SK-N-SH (cell line): ENCODE data around the gene TUBGCP3. TPM values are rescaled to one million over a fixed set of nuclear protein-coding genes. Genes with fewer than 3 reads are reported as not detected.

Source experiments
- CTCF ChIA-PET: fragments of 300-600, 350-600 bp; formaldehyde crosslinking; extraction: SDS; loops from one replicate; lab custom pipeline; 2021; lab: Yijun Ruan, JAX
- POLR2A ChIA-PET: fragments of 350-600 bp; sonication (Branson Sonifier 250); formaldehyde crosslinking; extraction: SDS; loops from one replicate; lab custom pipeline; 2020; ENCODE audit warnings: antibody characterized with exemption, inconsistent platforms; lab: Yijun Ruan, JAX
- DNase-seq: peaks from one replicate; pipeline ENCODE4 v3.0.0; 2012
- H2AFZ ChIP-seq: fragments of 200-600 bp; sonication (generic); 2 replicates; pipeline ENCODE4 v1.8.1; 2016; ENCODE audit warnings: antibody characterized with exemption, mild to moderate bottlenecking, low read depth
- H3F3A ChIP-seq: fragments of 200-600 bp; sonication (generic); replicated peaks from 2 replicates; pipeline ENCODE3; 2016; ENCODE audit warnings: antibody characterized with exemption, mild to moderate bottlenecking; ENCODE audit not compliant: insufficient read depth
- H3K27ac ChIP-seq, 2 experiments: fragments of 200-500 bp in 1 of 2; fragments of 200-600 bp in 1 of 2; sonication (Bioruptor generic) in 1 of 2; sonication (generic), shearing (Covaris generic) in 1 of 2; 2 replicates each; pipeline versions ENCODE4 v1.5.1 to v1.6.1; 2014 to 2016; ENCODE audit warnings: low read depth in 2 of 2, inconsistent platforms in 1 of 2, low read length in 1 of 2, mild to moderate bottlenecking in 1 of 2, mixed read lengths in 1 of 2
- H3K27me3 ChIP-seq: fragments of 200-600 bp; sonication (generic), shearing (Covaris generic); 2 replicates; pipeline ENCODE4 v1.6.1; 2016; ENCODE audit warnings: mixed run types; ENCODE audit not compliant: insufficient read depth
- H3K36me3 ChIP-seq, 2 experiments: fragments of 200-500 bp in 1 of 2; fragments of 200-600 bp in 1 of 2; sonication (Bioruptor generic) in 1 of 2; sonication (generic) in 1 of 2; replicated peaks in 1 of 2; 2 replicates each; pipeline versions ENCODE3 to v1.5.1; 2014 to 2016; ENCODE audit warnings: low read length in 1 of 2, mild to moderate bottlenecking in 1 of 2; ENCODE audit not compliant: insufficient read depth in 2 of 2, control insufficient read depth in 1 of 2
- H3K4me1 ChIP-seq, 2 experiments: fragments of 200-500 bp in 1 of 2; fragments of 200-600 bp in 1 of 2; sonication (Bioruptor generic) in 1 of 2; sonication (generic), shearing (Covaris generic) in 1 of 2; 2 replicates each; pipeline versions ENCODE4 v1.5.1 to v1.6.1; 2014 to 2016; ENCODE audit warnings: low read depth in 1 of 2, low read length in 1 of 2, mixed run types in 1 of 2; ENCODE audit not compliant: insufficient read depth in 2 of 2, control insufficient read depth in 1 of 2
- H3K4me2 ChIP-seq: fragments of 200-600 bp; sonication (generic), shearing (Covaris generic); 2 replicates; pipeline ENCODE4 v1.6.1; 2017; ENCODE audit warnings: mixed run types
- H3K4me3 ChIP-seq, 2 experiments: fragments of 200-500 bp in 1 of 2; fragments of 200-600 bp in 1 of 2; sonication (Bioruptor generic) in 1 of 2; sonication (generic), shearing (Covaris generic) in 1 of 2; 2 replicates each; pipeline versions ENCODE4 v1.5.1 to v1.8.1; 2014 to 2016; ENCODE audit warnings: low read depth in 2 of 2, inconsistent platforms in 1 of 2, low read length in 1 of 2, mild to moderate bottlenecking in 1 of 2, mixed read lengths in 1 of 2, moderate library complexity in 1 of 2
- H3K79me2 ChIP-seq: fragments of 200-600 bp; sonication (generic); 2 replicates; pipeline ENCODE4 v1.8.1; 2017; ENCODE audit warnings: mild to moderate bottlenecking; ENCODE audit not compliant: insufficient read depth
- H3K9ac ChIP-seq: fragments of 200-600 bp; sonication (generic); 2 replicates; pipeline ENCODE4 v1.6.1; 2017; ENCODE audit warnings: mixed run types
- H3K9me2 ChIP-seq: fragments of 200-600 bp; sonication (generic); 2 replicates; pipeline ENCODE4 v1.6.1; 2017; ENCODE audit warnings: mixed run types
- H3K9me3 ChIP-seq: fragments of 200-600 bp; sonication (generic); 2 replicates; pipeline ENCODE4 v1.6.1; 2017; ENCODE audit warnings: mixed run types, mild to moderate bottlenecking, moderate library complexity
- H4K20me1 ChIP-seq: fragments of 200-600 bp; sonication (generic); 2 replicates; pipeline ENCODE4 v1.6.1; 2017; ENCODE audit warnings: mild to moderate bottlenecking, mixed run types; ENCODE audit not compliant: insufficient read depth
- CHD2 ChIP-seq: fragments of 150-350 bp; IDR thresholded peaks from 2 replicates; pipeline ENCODE4 v1.6.1; 2018; ENCODE audit warnings: low read length; ENCODE audit not compliant: partially characterized antibody
- ELF1 ChIP-seq: IDR thresholded peaks from 2 replicates; pipeline ENCODE4 v1.4.0; 2012
- FOSL2 ChIP-seq: IDR thresholded peaks from 2 replicates; pipeline ENCODE4 v1.4.0; 2012; ENCODE audit warnings: low read depth, mild to moderate bottlenecking, moderate library complexity, borderline replicate concordance
- FOXJ3 ChIP-seq: sonication (generic); formaldehyde crosslinking; IDR thresholded peaks from 2 replicates; pipeline ENCODE4 v1.5.1; 2020; ENCODE audit warnings: mild to moderate bottlenecking, missing genetic modification reagents
- FOXM1 ChIP-seq: IDR thresholded peaks from 2 replicates; pipeline ENCODE4 v1.4.0; 2012; ENCODE audit warnings: low read depth, mild to moderate bottlenecking
- NFIC ChIP-seq: IDR thresholded peaks from 2 replicates; pipeline ENCODE4 v1.4.0; 2012; ENCODE audit warnings: borderline replicate concordance
- RAD21 ChIP-seq: IDR thresholded peaks from 2 replicates; pipeline ENCODE4 v1.6.1; 2012; ENCODE audit warnings: mild to moderate bottlenecking, low read length
- RFX5 ChIP-seq: IDR thresholded peaks from 2 replicates; pipeline ENCODE4 v1.6.1; 2012; ENCODE audit warnings: mild to moderate bottlenecking, improper control_type of control experiment, low read length
- SMC3 ChIP-seq: IDR thresholded peaks from 2 replicates; pipeline ENCODE4 v1.6.1; 2012; ENCODE audit warnings: low read depth, low read length, improper control_type of control experiment
- TAF1 ChIP-seq: IDR thresholded peaks from 2 replicates; pipeline ENCODE4 v1.6.1; 2012; ENCODE audit warnings: low read depth, mild to moderate bottlenecking, low read length, moderate library complexity, borderline replicate concordance
- TEAD4 ChIP-seq: IDR thresholded peaks from 2 replicates; pipeline ENCODE4 v1.4.0; 2012; ENCODE audit warnings: mild to moderate bottlenecking, borderline replicate concordance; ENCODE audit not compliant: insufficient read depth
- YY1 ChIP-seq: IDR thresholded peaks from 2 replicates; pipeline ENCODE4 v1.4.0; 2012; ENCODE audit warnings: low read depth, mild to moderate bottlenecking
- WGBS: methylation state at CpG from one replicate; pipeline ENCODE4 v1.1.6; 2017; ENCODE audit warnings: low lambda C conversion rate; 5-methylcytosine and 5-hydroxymethylcytosine counted together
- polyA plus RNA-seq, 3 experiments: library from polyadenylated mRNA; depleted of rRNA; stranded (reverse); fragments of >200 nt; gene quantifications; 2 replicates each; pipeline ENCODE4 v1.2.3, GENCODE V29; 2012
- TF ChIP-seq, protein P1 (sequence below): fragments of 150-350 bp; IDR thresholded peaks from 2 replicates; pipeline ENCODE4 v1.6.1; 2016; ENCODE audit warnings: mild to moderate bottlenecking, low read depth, low read length
- TF ChIP-seq, protein P2 (sequence below): IDR thresholded peaks from 2 replicates; pipeline ENCODE4 v1.4.0; 2012; ENCODE audit warnings: low read depth
- TF ChIP-seq, protein P3 (sequence below): IDR thresholded peaks from 2 replicates; pipeline ENCODE4; 2012

TUBGCP3 gene
- polyA plus RNA-seq, 1 of the 3 experiments (the other 2 are of a cell fraction) = 16.8 TPM

DNA sequence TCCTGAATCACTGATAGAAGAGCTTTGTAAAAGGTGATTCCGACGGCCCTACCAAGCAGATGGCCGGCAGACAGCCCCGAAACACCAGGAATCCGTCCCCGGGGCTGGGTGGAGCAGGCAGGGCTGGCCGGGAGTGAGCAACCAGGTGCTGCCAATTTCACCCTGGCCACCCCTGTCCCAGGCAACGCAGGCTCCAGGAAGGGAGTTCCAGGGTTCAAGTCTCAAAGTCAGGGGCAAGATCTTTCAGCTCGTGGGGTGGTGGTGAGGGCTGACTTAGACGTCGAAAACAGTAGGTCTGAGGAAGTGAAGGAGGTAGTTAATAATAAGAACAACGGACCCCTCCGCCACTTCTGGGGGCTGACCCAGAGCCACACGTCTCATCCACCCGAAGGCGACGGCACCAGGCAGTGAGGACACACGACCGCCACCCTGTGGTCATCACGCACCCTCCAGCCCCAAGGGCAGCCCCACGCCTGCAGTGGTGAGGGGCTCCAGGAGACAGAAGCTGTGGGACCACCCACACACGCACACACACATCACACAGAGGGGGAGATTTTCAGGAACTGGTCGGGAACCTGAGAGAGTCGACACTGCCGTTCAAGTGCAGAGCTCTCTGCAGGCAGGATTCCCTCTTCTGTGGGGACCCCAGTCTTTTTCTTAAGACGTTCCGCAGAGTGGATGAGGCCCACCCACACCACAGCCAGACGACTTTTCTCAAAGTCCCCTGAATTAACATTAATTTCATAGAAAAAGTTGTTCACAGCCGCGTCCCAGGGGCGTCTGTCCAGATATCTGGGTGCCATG lies 144.6 kb downstream of the TUBGCP3 start:
- Histone ChIP-seq H3K27me3 (peaks cover 60% of the 10 kb centered on the region), H3K9ac (no peak overlapping the region), H2AFZ (no peak overlapping the region), H3K27ac (no peak overlapping the region), H3F3A (no peaks in the 10 kb centered on the region), H3K4me3 (no peak overlapping the region), H3K4me2 (no peak overlapping the region), H4K20me1 (no peaks in the 10 kb centered on the region), H3K9me2 (no peaks in the 10 kb centered on the region), H3K36me3 (no peaks in the 10 kb centered on the region), H3K79me2 (no peaks in the 10 kb centered on the region), H3K4me1 (no peaks in the 10 kb centered on the region; a peak in 1 of 4 replicates), H3K9me3 (0 out of 2 replicates have a peak, but pooled peaks cover under 1% of the 10 kb centered on the region)
- WGBS = 6% methylated on average over 20 of the region's 31 CpGs
- peak; percentile 64 for DNase-seq
- TF ChIP-seq, protein P1, sequence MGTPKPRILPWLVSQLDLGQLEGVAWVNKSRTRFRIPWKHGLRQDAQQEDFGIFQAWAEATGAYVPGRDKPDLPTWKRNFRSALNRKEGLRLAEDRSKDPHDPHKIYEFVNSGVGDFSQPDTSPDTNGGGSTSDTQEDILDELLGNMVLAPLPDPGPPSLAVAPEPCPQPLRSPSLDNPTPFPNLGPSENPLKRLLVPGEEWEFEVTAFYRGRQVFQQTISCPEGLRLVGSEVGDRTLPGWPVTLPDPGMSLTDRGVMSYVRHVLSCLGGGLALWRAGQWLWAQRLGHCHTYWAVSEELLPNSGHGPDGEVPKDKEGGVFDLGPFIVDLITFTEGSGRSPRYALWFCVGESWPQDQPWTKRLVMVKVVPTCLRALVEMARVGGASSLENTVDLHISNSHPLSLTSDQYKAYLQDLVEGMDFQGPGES = no peak
- TF ChIP-seq TEAD4 (no peak), FOSL2 (no peak), FOXJ3 (CRISPR knock-in tag) (no peak), NFIC (no peak), SMC3 (no peak), CHD2 (no peak), TAF1 (no peak), YY1 (no peak), FOXM1 (no peak)
- TF ChIP-seq, protein P2, sequence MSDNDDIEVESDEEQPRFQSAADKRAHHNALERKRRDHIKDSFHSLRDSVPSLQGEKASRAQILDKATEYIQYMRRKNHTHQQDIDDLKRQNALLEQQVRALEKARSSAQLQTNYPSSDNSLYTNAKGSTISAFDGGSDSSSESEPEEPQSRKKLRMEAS = no peak
- TF ChIP-seq, protein P3, sequence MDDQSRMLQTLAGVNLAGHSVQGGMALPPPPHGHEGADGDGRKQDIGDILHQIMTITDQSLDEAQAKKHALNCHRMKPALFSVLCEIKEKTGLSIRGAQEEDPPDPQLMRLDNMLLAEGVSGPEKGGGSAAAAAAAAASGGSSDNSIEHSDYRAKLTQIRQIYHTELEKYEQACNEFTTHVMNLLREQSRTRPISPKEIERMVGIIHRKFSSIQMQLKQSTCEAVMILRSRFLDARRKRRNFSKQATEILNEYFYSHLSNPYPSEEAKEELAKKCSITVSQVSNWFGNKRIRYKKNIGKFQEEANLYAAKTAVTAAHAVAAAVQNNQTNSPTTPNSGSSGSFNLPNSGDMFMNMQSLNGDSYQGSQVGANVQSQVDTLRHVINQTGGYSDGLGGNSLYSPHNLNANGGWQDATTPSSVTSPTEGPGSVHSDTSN = no peak
- ChIA-PET CTCF (interaction anchor here (0.6 to 4.8 kb wide), 66 partner anchors 9 to 979 kb away, joined by 3 to 81 read pairs (median 4); no protein-coding TSS in a partner anchor), POLR2A (no interaction called here)

DNA sequence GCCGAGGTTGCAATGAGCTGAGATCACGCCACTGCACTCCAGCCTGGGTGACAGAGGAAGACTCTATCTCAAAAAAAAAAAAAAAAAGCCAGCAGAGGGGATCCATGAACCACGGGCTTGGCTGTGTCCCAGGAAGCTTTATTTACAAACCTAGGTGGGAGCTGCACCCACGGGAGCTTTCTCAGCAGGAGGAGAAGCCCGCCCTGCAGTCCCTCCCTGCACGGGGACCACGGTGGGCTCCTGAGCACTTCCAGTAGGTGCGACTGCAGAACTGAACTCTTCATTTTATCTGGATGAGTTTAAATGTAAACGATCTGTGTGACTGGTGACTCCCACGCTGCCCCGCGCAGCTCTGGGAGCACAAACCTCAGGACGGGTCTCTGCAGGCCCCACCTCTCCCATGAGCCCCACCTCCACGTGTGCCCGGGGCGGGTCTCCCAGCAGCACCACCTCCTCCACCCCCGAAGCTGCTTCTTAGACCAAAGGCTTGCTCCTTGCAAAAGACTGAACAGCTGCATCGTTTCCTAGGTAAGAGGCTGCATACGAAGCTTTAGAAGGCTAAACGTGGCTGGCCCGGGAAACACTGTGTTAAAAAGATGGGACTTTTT lies 145.4 kb downstream of the TUBGCP3 start:
- Histone ChIP-seq H3K27me3 (peaks cover 60% of the 10 kb centered on the region), H3K4me3 (no peak overlapping the region), H3K9me3 (peaks cover 7% of the 10 kb centered on the region; the same call in 1 of the 2 replicates), H3K4me1 (no peaks in the 10 kb centered on the region; a peak in 1 of 4 replicates), H2AFZ (no peak overlapping the region), H3K36me3 (no peaks in the 10 kb centered on the region), H3K9ac (no peak overlapping the region), H3K27ac (no peak overlapping the region), H3K79me2 (no peaks in the 10 kb centered on the region), H4K20me1 (no peaks in the 10 kb centered on the region), H3F3A (no peaks in the 10 kb centered on the region), H3K9me2 (no peaks in the 10 kb centered on the region), H3K4me2 (no peak overlapping the region)
- DNase-seq = peak; percentile 28
- TF ChIP-seq ELF1 (no peak), NFIC (no peak), FOXM1 (no peak), RAD21 (no peak), RFX5 (no peak)
- ChIA-PET POLR2A (no interaction called here), CTCF (interaction anchor here (0.8 to 4.8 kb wide), 21 partner anchors 9 to 978 kb away, joined by 3 to 81 read pairs (median 4); no protein-coding TSS in a partner anchor)
- 6% methylated on average over 17 of the region's 21 CpGs for WGBS
